IPS DF 19.7 (cell line): ENCODE measurements around the gene ELOA.

Experiments
- DNase-seq: peaks from one replicate; pipeline ENCODE4 v3.0.0-alpha.2; 2013; ENCODE audit warnings: low read depth, low spot score

ELOA gene, protein sequence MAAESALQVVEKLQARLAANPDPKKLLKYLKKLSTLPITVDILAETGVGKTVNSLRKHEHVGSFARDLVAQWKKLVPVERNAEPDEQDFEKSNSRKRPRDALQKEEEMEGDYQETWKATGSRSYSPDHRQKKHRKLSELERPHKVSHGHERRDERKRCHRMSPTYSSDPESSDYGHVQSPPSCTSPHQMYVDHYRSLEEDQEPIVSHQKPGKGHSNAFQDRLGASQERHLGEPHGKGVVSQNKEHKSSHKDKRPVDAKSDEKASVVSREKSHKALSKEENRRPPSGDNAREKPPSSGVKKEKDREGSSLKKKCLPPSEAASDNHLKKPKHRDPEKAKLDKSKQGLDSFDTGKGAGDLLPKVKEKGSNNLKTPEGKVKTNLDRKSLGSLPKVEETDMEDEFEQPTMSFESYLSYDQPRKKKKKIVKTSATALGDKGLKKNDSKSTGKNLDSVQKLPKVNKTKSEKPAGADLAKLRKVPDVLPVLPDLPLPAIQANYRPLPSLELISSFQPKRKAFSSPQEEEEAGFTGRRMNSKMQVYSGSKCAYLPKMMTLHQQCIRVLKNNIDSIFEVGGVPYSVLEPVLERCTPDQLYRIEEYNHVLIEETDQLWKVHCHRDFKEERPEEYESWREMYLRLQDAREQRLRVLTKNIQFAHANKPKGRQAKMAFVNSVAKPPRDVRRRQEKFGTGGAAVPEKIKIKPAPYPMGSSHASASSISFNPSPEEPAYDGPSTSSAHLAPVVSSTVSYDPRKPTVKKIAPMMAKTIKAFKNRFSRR

DNA sequence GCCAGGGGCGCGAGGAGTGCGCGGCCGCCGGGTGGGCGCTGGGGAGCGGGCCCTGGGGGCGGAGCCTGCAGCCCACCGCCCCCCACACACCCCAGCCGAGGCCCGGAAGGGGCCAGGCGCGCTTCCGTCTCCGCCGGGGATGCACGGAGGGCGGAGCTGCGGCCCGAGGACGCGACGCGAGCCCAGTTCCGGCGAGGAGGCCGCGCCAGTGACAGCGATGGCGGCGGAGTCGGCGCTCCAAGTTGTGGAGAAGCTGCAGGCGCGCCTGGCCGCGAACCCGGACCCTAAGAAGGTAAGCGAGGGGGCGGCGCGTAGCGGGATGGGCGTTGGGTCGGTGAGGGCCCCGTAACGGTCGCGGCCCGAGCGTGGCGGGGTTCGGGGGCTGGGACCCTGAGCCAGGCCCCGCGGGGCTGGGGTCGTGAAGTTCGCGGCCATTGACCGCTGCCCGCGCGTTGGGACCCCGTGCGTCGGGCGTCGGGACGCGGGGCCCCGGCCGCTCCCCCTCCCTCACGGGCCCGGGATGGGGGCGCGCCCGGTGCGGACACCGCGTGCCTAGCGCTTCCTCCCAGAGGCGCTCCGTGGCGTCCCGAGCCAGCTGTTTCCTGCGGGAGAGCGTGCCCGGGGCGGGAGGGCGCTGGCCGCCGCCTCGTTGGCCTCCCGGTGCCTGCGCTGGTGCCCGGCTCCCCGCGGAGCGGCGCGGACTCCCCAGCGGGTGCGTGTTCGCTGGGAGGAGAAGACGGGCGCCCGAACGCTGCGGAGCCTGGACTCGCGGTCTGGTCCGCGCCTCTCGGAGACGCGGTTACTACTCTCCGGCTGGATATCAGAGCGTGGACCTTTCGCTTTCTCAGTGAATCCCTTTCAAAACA, at the start of gene ELOA:
ELOA (plus strand) TSS at position 185 of the 866 bp plus-strand sequence; CDS start at position 218, 33 bp downstream.
- DNase-seq = no peak

DNA sequence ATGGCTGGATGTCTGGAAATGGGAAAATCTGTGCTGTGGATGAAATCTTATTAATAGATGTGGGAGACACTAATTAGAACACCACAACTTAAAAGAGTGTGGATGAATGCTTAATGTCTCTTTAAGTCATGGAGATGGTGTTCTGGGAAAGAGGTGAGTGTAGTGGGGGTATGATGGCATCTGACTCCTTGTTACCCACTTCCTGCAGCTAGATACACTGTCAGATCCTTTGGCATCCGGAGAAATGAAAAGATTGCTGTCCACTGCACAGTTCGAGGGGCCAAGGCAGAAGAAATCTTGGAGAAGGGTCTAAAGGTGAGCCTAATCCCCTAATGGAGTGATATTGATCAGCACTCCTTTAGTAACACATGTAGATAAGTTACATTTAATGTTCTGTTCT, 49.7 kb upstream of the ELOA start:
- no peak for DNase-seq

DNA sequence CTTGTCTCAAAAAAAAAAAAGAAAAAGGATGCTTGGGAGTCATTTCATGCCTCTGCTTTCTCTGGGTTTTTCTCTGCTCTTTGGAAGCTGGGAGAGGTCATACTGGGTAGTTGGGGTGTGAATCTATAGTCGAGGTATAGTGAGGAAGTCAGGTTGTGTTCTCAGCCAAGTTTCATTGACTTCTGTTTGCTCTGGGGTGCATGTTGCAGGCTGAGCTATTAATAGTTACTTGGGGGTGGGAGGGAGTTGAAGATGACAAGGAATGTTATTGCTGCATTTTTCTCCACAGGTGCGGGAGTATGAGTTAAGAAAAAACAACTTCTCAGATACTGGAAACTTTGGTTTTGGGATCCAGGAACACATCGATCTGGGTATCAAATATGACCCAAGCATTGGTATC, 48.9 kb upstream of the ELOA start:
- DNase-seq = no peak

DNA sequence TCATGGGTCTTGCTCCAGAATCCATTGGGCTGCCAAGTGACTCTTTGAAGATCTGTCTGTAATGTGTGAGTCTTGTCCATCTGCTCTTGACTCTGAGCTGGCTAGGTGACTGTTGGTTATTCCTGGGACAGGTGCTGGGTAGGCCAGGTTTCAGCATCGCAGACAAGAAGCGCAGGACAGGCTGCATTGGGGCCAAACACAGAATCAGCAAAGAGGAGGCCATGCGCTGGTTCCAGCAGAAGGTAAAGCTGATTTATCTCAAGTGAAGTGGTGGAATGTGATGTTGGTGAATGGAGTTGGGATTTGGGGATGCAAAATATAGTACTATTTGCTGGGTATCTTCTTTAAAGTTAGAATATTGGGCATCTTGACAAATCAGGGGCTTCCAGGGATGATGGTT, 47.6 kb upstream of the ELOA start:
- no peak for DNase-seq

DNA sequence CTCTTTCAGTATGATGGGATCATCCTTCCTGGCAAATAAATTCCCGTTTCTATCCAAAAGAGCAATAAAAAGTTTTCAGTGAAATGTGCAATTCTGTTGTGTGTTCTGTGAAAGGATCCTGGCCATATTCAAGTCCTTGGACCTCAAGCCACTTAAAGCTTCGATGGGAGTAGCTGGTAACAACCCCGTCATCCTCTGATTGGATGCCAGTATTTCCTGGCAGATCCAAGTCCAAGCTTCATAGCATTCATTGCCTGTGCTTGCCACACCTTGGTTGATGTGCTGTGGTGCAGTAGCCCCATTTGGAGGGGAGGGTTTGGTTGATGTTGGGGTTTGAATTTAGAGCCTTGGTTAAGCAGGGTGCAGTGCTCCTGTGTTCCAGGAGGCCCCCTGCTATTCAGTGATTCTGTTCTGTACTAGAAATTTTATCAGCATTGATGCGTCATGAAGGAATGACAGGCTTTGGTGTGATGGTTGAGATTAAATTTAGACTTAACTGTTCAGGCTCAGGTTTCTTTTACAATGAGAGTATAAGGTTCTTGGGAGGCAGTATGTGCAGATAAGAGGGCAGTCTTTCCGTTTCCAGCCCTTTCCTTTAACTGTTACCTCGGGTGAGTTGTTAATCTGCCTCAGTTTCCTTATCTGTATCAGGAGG, 46.8 kb upstream of the ELOA start:
- DNase-seq = no peak

DNA sequence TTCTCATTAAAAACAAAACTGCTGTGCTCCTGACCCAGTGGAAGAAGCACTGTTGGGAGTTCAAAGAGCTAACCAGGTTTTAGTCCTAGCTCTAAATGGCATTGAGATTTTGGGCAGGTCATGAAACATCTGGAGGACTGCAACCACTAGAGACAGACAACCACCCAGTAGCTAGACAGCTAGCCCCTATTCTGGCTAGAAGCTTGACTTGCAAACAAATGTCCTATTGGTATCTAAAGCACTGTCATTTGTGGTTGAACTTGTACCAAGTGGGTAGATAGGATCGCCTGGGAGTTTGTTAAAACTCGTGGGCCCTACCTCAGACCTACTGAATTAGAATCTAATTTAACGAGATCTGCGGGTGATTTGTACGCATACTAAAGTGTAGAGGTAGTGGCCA, 44.8 kb upstream of the ELOA start:
- no peak for DNase-seq

DNA sequence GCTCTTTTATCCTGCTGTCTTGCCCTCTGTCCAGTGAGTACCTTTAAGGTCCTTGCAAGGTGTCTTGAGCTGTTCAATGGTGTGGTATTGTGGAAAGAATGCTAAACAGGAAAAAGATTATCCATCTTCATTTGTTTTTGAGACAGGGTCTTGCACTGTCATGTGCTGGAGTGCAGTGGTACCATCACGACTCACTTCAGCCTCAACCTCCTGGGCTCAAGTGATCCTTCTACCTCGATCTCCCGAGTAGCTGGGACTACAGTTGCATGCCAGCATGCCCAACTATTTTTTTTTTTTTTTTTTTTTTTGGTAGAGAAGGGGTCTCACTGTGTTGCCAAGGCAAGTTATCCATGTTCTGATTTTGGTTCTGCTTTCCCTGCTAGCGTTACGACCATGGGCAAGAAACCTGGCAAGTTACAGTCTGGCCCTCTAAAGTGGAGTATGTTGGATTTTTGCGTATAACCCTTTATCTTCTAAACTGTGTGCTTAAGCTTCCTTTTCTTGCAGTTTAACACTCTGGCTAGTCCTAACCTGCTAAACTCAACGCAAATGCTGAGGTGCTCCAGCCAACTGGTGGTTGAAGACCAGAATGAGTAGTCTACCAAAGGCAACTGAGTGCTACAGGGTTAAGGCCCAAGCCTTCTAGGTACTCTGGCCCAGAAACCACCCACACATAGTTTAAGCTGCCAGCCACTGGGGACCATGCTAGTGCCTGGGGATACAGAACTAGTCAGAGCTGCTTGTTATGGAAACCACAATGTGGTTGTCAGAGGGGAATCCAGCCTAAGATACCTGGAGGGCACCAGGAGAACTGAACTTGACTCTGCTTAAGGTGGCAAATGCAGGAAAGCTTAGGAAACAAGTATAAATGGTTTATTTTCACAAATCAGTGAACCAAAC, 43.7 kb upstream of the ELOA start:
- DNase-seq = no peak

DNA sequence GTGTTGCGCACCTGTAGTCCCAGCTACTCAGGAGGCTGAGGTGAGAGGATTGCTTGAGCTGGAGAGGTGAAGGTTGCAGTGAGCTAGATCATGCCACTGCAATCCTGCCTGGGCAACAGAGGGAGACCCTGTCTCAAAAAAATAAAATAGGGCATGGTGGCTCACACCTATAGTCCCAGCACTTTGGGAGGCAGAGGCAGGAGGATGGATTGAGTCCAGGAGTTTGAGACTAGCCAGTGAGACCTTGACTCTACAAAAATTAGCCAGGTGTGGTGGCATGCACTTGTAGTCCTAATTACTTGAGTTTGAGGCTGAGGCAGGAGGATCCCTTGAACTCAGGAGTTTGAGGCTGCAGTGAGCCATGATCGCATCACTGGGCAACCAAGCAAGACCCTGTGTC, 42.0 kb upstream of the ELOA start:
- no peak for DNase-seq

DNA sequence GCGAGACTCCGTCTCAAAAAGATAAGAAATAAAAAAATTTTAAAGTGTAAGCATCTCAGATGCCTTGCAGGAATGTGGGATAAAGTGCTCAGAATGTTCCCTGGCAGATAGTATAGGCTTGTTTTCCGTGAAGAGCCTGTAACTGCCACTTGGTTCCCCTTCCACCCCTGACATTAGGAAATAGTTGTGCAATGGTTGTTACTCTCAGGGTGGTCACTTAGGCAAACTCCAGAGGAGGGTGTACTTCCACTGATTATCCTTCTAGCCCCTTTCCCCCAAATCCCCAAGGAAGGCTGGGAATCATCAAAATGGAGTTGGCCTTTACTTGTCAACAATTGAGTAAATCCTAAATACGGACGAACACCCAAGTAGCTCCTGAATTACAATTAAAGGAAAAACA, 41.3 kb upstream of the ELOA start:
- no peak for DNase-seq

DNA sequence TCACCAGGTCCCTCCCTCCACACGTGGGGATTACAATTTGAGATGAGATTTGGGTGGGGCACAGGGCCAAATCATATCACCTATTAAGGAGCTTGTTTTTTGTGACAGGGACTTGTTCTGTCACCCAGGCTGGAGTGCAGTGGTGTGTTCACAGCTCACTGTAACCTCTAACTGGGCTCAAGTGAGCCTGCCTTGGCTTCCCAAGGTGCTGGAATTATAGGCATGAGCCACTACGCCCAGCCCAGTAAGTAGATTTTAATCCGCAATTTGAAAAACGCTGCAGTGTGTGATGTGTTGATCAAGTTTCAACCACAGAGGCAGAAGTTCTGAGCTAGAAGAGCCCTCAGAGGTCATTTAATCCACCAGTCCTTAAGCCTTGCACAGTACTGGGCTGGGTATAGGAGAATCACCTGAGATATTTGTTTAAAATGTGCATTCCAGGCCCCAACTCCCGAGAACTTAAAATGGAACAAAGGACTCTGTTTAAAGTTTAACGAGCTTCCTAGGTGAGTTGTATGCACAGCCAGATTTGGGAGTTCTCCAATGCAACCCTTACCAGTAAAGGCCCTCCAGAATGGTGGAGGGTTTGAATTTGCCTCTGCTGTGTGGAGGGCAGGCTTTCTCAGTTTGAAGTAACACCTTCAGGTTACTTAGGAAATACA, 38.3 kb upstream of the ELOA start:
- DNase-seq = no peak

DNA sequence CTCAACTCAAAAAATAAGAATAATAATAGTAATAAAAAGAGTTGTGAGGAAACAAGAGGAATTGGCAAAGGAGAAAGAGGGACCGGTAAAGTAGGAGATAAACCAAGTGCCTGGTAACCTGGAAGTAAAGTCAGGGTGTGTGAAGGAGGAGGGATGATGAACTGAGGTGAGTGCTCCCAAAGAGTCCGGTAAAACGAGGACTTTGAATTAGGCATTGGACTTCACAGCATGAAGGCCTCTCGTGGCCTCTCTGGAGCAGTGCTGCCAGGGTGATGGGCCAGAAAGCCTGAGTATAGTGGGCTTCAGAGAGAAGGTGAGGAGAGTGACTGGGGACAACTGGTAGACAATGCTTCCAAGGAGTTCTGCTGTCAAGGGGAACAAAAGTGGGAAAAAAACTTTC, 34.0 kb upstream of the ELOA start:
- DNase-seq = no peak

DNA sequence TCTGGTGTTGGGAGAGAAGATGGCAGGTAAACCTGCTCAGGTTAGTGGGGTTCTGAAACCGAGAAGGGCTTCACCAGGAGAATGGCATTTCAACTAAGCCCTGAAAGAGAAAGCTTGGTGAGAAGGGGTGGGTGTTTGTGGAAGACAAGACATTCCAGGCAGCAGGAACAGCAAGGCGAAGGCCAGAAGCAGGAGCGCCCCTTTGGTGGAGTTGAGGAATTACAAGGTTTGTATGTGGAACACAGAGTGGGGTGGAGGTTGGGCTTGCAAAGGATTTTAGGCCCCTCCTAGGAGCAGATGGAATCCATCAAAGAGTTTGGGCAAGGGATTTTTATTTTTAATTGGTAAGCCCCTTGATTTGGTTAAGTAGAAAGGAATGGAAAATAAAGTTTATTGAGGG, 24.8 kb upstream of the ELOA start:
- peak; percentile 87 for DNase-seq

DNA sequence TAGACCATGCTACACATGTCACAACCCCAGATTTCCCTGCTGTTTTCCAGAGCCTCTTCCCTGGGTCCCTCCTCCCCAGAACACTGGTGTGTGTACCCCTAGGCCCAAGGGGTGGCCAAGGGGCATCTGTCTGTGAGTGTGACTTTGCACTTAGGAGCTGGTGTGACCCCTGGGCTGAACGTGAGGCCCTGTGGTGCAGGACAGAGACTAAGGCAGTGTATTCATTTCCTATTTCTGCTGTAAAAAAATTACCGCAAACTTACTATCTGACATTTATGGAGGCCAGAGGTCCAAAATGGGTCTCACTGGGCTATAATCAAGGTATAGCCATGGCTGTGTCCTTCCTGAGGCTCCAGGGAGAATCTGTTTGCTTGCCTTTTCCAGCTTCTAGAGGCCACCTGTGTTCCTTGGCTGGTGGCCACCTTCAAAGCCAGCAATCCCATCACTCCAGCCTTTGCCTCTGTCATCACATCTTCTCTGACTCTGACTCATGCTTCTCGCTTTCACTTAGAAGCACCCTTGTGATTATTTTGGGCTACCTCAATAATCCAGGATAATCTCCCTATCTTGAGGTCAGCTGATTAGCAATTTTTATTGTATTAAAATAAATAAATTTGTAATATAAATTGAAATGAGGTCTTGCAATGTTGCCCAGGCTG, 24.0 kb upstream of the ELOA start:
- DNase-seq = no peak

DNA sequence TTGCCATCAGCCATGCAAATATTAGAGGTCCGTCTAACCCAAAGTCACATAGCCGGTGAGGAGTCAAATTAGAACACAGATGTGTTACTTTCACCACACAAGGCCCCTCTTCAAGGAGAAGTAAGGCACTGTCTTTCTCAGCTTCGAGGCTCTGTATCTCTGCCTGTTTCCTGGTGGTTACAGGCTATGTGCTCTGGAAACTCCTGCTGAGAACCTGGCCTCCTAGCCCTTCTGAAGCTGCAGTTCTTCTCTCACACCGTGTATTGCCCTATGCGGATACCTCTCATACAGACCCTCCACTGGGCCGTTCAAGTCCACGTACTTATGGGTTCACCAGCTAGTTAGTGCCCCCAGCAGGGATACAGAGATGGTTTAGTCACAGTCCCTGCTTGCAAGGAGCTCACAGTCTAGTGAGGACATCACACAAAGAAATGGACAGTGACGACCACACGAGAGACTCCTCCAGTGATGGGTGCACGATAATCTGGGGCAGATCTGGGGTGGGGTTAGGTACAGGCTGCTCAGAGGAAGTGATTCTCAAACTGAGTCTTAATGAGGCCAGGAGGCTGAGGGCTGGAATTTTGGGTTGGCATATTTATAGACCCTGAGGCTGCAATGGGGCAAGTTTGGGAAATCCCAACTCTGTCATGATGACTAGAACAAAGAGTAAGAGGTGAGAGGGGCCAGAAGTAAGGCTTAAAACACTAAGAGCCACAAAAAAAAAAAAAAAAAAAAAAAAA, 22.8 kb upstream of the ELOA start:
- no peak for DNase-seq

DNA sequence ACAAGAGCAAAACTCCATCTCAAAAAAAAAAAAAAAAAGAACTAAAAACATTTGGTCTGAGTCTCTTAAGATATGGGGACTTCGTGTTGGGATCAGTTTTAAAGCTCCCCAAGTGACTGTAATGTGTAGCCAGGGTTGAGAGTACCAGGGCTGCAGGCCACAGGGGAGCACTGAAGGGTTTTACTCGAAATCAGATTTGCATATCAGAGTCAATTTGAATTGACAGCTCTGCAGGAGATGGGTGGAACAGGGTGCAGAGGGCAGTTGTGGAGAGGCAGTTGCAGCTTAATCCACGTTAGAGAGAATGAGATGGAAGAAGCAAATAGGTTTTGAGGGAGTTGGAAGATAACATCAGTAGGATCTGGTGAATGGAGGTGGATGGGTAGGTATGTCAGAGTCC, 20.6 kb upstream of the ELOA start:
- DNase-seq = no peak

DNA sequence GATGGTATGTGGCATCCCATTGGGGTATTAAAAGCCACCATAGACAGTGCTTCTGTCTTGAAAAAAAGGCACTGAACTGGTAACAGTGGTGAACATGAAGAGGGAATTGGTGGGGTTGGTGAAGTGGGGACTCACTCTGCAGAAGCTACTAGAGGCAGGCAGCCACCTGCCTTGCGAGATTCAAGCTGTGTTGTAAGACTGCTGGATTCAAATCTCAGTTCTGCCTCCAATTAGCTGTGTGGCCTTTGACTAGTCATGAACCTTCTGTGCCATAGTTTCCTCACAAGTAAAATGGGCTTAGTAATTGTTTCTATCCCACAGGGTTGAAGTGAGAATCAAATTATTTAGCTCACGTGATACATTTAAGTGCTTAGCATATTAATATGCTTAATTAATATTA, 16.6 kb upstream of the ELOA start:
- no peak for DNase-seq

DNA sequence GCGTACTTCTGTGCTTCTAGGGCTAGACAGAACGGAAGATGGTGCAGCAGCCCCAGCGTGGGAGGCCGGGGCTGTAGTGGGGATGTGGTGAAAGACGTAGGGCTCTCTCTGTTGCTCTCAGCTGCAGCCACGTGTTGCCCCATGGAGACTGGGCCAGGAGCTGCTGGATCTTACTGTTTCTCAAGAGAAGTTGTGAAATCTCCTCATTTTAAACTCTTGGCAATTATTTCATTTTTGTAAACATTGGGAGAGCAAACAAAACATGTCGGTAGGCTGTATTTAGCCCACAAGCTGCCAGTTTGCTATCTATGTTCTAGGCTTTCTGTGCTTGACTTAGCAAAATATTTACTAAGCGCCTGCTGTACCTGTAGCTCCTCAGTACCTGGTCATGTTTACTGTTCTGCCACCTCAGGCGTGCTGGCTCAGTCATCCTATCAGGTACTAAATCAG, 15.9 kb upstream of the ELOA start:
- DNase-seq = no peak

DNA sequence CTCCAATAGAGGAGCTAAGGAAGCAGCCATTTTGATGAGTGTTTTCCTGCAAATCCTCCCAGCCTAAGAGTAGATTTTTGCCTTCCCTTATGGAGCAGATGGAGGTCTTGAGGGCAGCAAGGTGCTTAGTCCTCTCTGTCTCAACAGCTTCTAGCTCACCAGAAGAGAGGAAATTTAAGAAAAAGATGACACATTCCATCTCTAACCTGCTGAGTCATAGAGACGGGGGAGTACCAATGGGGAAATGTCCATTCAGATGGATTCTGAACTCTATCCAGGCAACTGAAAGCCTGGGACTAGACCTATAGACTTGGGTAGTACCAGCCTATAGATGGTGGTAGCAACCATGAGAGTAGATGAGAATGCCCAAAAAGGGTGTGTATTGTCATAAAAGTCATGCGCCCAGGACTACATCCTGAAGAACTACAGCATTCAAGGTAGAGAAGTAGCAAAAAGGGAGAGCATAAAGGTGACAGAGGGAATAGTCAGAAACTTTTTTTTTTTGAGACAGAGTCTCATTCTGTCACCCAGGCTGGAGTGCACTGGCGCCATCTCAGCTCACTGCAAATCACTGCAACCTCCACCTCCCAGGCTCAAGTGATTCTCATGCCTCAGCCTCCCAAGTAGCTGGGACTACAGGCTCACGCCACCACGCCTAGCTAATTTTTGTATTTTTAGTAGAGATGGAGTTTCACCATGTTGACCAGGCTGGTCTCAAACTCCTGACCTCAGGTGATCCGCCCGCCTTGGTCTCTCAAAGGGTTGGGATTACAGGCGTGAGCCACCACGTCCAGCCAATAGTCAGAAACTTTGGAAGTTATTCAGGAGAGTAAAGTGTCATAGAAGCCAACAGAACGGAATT, 10.7 kb upstream of the ELOA start:
- DNase-seq = no peak
